Measurements from ENCODE around the gene PLAA. TPM values are rescaled to one million over a fixed set of nuclear protein-coding genes. Genes with fewer than 3 reads are reported as not detected.

PLAA gene
- polyA plus RNA-seq, 1 donor from 2014 or later = 27.4 TPM

- H3K4me3 ChIP-seq (ENCODE audit: low read length) = no peak overlapping the region
- no peak overlapping the region for H3K4me2 ChIP-seq (ENCODE audit: low read length)
- no peak overlapping the region for H3K9ac ChIP-seq (ENCODE audit: low read length)
- no peak overlapping the region for H2AFZ ChIP-seq (ENCODE audit: low read depth, low read length)
- TF ChIP-seq RAD21 (conservative IDR thresholded peaks at IDR 0.05) (no peak), EP300 (conservative IDR thresholded peaks at IDR 0.05; ENCODE audit: poor library complexity, severe bottlenecking) (no peak), MXI1 (conservative IDR thresholded peaks at IDR 0.05; ENCODE audit: poor library complexity, severe bottlenecking) (no peak)
- no peaks in the 10 kb centered on the region for H3K36me3 ChIP-seq (ENCODE audit: insufficient read depth, low read length)
- peaks cover 29% of the 10 kb centered on the region for H3K79me2 ChIP-seq (replicated peaks; ENCODE audit: insufficient read depth, low read length)
- no peaks in the 10 kb centered on the region for H3K9me2 ChIP-seq (ENCODE audit: insufficient read depth, low read length)
- no peaks in the 10 kb centered on the region for H4K20me1 ChIP-seq (ENCODE audit: insufficient read depth)
- no peaks in the 10 kb centered on the region for H3K9me3 ChIP-seq (ENCODE audit: low read length)
- H3K27ac ChIP-seq (ENCODE audit: low read length) = no peak overlapping the region
- no peaks in the 10 kb centered on the region for H3F3A ChIP-seq (ENCODE audit: insufficient read depth, low read length, poor library complexity, severe bottlenecking)
- no peaks in the 10 kb centered on the region for H3K27me3 ChIP-seq (ENCODE audit: insufficient read depth, low read depth, low read length)
Measured at GRCh38 chr9:26971721-26972120, 24.7 kb upstream of the PLAA start.

GRCh38 chr9:26956860-26957233 is 9.8 kb upstream of the PLAA start:
- H3K4me3 ChIP-seq (ENCODE audit: low read length) = peak overlapping the region; percentile 82
- peak overlapping the region; percentile 73 for H3K9ac ChIP-seq (ENCODE audit: low read length)
- no peaks in the 10 kb centered on the region for H3K36me3 ChIP-seq (ENCODE audit: insufficient read depth, low read length)
- no peaks in the 10 kb centered on the region for H3K27me3 ChIP-seq (ENCODE audit: insufficient read depth, low read depth, low read length)
- H3K79me2 ChIP-seq (replicated peaks; ENCODE audit: insufficient read depth, low read length) = peaks cover 21% of the 10 kb centered on the region
- no peak for TF ChIP-seq CTCF (IDR thresholded peaks at IDR 0.05; ENCODE audit: poor library complexity, severe bottlenecking)
- peaks cover 9% of the 10 kb centered on the region for H3F3A ChIP-seq (ENCODE audit: insufficient read depth, low read length, poor library complexity, severe bottlenecking)
- no peaks in the 10 kb centered on the region for H4K20me1 ChIP-seq (ENCODE audit: insufficient read depth)
- H2AFZ ChIP-seq (ENCODE audit: low read depth, low read length) = peak overlapping the region; percentile 99
- H3K4me2 ChIP-seq (ENCODE audit: low read length) = peak overlapping the region; percentile 86
- no peaks in the 10 kb centered on the region for H3K9me3 ChIP-seq (ENCODE audit: low read length)
- H3K9me2 ChIP-seq (ENCODE audit: insufficient read depth, low read length) = no peaks in the 10 kb centered on the region
- peak overlapping the region; percentile 72 for H3K27ac ChIP-seq (ENCODE audit: low read length)

- H3K27ac ChIP-seq (ENCODE audit: low read length) = peak within 1 kb of the TSS; percentile 72
- H3K27me3 ChIP-seq (ENCODE audit: insufficient read depth, low read depth, low read length) = no peaks in the 10 kb centered on the region
- H3K79me2 ChIP-seq (replicated peaks; ENCODE audit: insufficient read depth, low read length) = peaks cover 21% of the 10 kb centered on the region
- H4K20me1 ChIP-seq (ENCODE audit: insufficient read depth) = no peaks in the 10 kb centered on the region
- H3K4me3 ChIP-seq (ENCODE audit: low read length) = peak within 1 kb of the TSS; percentile 82
- H2AFZ ChIP-seq (ENCODE audit: low read depth, low read length) = peak within 1 kb of the TSS; percentile 99
- no peaks in the 10 kb centered on the region for H3K36me3 ChIP-seq (ENCODE audit: insufficient read depth, low read length)
- TF ChIP-seq REST (IDR thresholded peaks at IDR 0.05; ENCODE audit: borderline replicate concordance) (peak; percentile 74), POLR2AphosphoS5 (IDR thresholded peaks at IDR 0.05) (peak; percentile 71), CTCF (IDR thresholded peaks at IDR 0.05; ENCODE audit: poor library complexity, severe bottlenecking) (no peak), RAD21 (conservative IDR thresholded peaks at IDR 0.05) (peak; percentile 22), EP300 (conservative IDR thresholded peaks at IDR 0.05; ENCODE audit: poor library complexity, severe bottlenecking) (no peak), TAF1 (IDR thresholded peaks at IDR 0.05; ENCODE audit: low read depth) (peak; percentile 54), SMC3 (conservative IDR thresholded peaks at IDR 0.05; ENCODE audit: poor library complexity) (no peak), EZH2 (IDR thresholded peaks at IDR 0.05; ENCODE audit: borderline replicate concordance, insufficient read depth, low read length, poor library complexity, severe bottlenecking) (no peak), MXI1 (conservative IDR thresholded peaks at IDR 0.05; ENCODE audit: poor library complexity, severe bottlenecking) (peak; percentile 89)
- H3F3A ChIP-seq (ENCODE audit: insufficient read depth, low read length, poor library complexity, severe bottlenecking) = peaks cover 9% of the 10 kb centered on the region
- peak within 1 kb of the TSS; percentile 73 for H3K9ac ChIP-seq (ENCODE audit: low read length)
- peak within 1 kb of the TSS; percentile 86 for H3K4me2 ChIP-seq (ENCODE audit: low read length)
- H3K9me2 ChIP-seq (ENCODE audit: insufficient read depth, low read length) = no peaks in the 10 kb centered on the region
- H3K9me3 ChIP-seq (ENCODE audit: low read length) = no peaks in the 10 kb centered on the region
Measured at GRCh38 chr9:26955921-26956859, 9.1 kb upstream of the PLAA start, which contains the start of gene IFT74. TSS of gene IFT74 (plus strand) at chr9:26956412. CDS start at chr9:26961968, 5,556 bp downstream.

All from neural cell (in vitro differentiated cells).